HK-2 (cell line): ENCODE data around the gene B3GNT7.
"Not testable (repeated sequence)": the region's sequence is repeated elsewhere in the genome, so short reads cannot be mapped to it uniquely, and the experiment has no call there.

Experiments used
- DNase-seq: peaks from one replicate; pipeline ENCODE4 v3.0.0-alpha.2; 2018; ENCODE audit not compliant: unreplicated experiment

B3GNT7 gene

GRCh38 chr2:231367178-231367577 is 28.3 kb upstream of the B3GNT7 start:
- DNase-seq: no peak

- no peak for DNase-seq
Observed at GRCh38 chr2:231369580-231370428, 25.7 kb upstream of the B3GNT7 start.

GRCh38 chr2:231370429-231370748 is 25.1 kb upstream of the B3GNT7 start:
- DNase-seq: no peak

GRCh38 chr2:231370749-231371429 is 24.6 kb upstream of the B3GNT7 start:
- no peak for DNase-seq

- no peak for DNase-seq
Observed at GRCh38 chr2:231371430-231372054, 24.0 kb upstream of the B3GNT7 start.

- no peak for DNase-seq
Observed at GRCh38 chr2:231372326-231372725, 23.2 kb upstream of the B3GNT7 start.

GRCh38 chr2:231373184-231373583 is 22.3 kb upstream of the B3GNT7 start:
- no peak for DNase-seq

- DNase-seq: no peak
Observed at GRCh38 chr2:231373786-231374349, 21.6 kb upstream of the B3GNT7 start.

- no peak for DNase-seq
Observed at GRCh38 chr2:231374771-231375170, 20.7 kb upstream of the B3GNT7 start.

- not testable (repeated sequence) for DNase-seq
Observed at GRCh38 chr2:231375994-231376615, 19.4 kb upstream of the B3GNT7 start.

- no peak for DNase-seq
Observed at GRCh38 chr2:231376857-231377256, 18.7 kb upstream of the B3GNT7 start.

- no peak for DNase-seq
Observed at GRCh38 chr2:231378026-231378722, 17.3 kb upstream of the B3GNT7 start.

GRCh38 chr2:231379266-231380215 is 16.0 kb upstream of the B3GNT7 start:
- no peak for DNase-seq

- no peak for DNase-seq
Observed at GRCh38 chr2:231380307-231380706, 15.2 kb upstream of the B3GNT7 start.

- DNase-seq: no peak
Observed at GRCh38 chr2:231380991-231381847, 14.3 kb upstream of the B3GNT7 start.

- no peak for DNase-seq
Observed at GRCh38 chr2:231382116-231382515, 13.4 kb upstream of the B3GNT7 start.

- DNase-seq: no peak
Observed at GRCh38 chr2:231383416-231384108, 11.9 kb upstream of the B3GNT7 start.

GRCh38 chr2:231384109-231384435 is 11.4 kb upstream of the B3GNT7 start:
- no peak for DNase-seq

GRCh38 chr2:231384970-231385369 is 10.5 kb upstream of the B3GNT7 start:
- no peak for DNase-seq
